ENCODE results near the gene RELL2.

DNA sequence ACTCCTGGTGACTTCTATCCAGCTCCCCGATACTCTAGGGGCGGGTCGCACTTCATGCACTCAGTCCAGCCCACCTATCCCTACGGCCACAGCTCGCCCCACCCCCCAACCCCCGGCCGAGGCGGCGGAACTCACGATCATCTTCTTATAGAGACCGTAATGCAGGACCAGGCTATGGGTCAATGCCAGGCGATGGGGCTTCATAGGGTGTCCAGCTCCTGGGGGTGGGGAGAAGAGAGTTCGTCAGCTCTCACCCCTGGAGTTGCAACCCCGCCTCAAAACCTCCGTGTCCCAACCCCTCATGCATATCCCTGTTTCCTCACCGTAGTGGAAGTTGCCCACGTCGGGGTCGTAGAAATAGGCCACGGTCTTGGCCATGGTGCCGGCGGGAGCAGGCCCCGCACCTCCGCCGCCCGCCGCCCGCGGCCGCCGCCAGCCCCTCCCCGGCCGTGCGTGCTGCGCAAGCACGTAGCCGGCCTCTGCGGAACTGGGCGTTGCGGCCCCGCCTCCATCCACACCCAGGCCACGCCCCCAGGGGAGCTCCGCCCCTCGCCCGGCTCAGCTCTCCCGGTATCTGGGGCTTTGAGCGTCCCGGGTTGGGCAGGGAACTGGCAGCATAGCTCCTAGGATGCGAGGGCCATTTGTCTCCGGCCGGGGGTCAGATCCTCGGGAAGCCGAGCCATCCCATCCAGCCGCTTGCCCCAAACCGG lies at the start of gene RELL2, which contains the start of gene HDAC3:
- TF ChIP-seq, protein P1, sequence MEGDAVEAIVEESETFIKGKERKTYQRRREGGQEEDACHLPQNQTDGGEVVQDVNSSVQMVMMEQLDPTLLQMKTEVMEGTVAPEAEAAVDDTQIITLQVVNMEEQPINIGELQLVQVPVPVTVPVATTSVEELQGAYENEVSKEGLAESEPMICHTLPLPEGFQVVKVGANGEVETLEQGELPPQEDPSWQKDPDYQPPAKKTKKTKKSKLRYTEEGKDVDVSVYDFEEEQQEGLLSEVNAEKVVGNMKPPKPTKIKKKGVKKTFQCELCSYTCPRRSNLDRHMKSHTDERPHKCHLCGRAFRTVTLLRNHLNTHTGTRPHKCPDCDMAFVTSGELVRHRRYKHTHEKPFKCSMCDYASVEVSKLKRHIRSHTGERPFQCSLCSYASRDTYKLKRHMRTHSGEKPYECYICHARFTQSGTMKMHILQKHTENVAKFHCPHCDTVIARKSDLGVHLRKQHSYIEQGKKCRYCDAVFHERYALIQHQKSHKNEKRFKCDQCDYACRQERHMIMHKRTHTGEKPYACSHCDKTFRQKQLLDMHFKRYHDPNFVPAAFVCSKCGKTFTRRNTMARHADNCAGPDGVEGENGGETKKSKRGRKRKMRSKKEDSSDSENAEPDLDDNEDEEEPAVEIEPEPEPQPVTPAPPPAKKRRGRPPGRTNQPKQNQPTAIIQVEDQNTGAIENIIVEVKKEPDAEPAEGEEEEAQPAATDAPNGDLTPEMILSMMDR (conservative IDR thresholded peaks at IDR 0.05), result no peak
- no peak for TF ChIP-seq EZH2 (IDR thresholded peaks at IDR 0.05; ENCODE audit: low read depth)

Data from PC-9 (cell line).